ENCODE data around the gene WBP2. TPM values are rescaled to one million over a fixed set of nuclear protein-coding genes. Genes with fewer than 3 reads are reported as not detected.

The WBP2 gene
- total RNA-seq, 1 experiment from 2014 or later: 132 TPM

GRCh38 chr17:75900691-75901533, 45.8 kb upstream of the WBP2 start:
- H3K27ac ChIP-seq (ENCODE audit: low read depth, low read length): no peak overlapping the region; the same call in 1 of the 2 replicates
- BruUV-seq (replicated peaks): no TSS peak
- ChIA-PET CTCF (no interaction called here), POLR2A (no interaction called here), RAD21 (ENCODE audit: low non-redundant PET in 1 of 2, low total read pairs in 2 of 2, uncharacterized antibody in 2 of 2, unreplicated experiment in 2 of 2) (no interaction called here)
- H3K4me2 ChIP-seq (ENCODE audit: low read length): no peak overlapping the region
- intact Hi-C loops (cut with micrococcal nuclease): loop anchor here (10.0 kb wide), 1 partner anchor 204 kb away; the partner anchor contains the start of gene EXOC7
- ATAC-seq: no peak
- peaks cover 18 to 28% of the 10 kb centered on the region in 2 experiments for H3K4me1 ChIP-seq (ENCODE audit: control insufficient read depth in 1 of 2, insufficient read depth in 2 of 2, low read length in 2 of 2)
- H4K20me1 ChIP-seq (ENCODE audit: insufficient read depth): no peaks in the 10 kb centered on the region
- no peak for TF ChIP-seq ELF1 (IDR thresholded peaks at IDR 0.05; ENCODE audit: borderline replicate concordance, low read depth)
- no peak for TF ChIP-seq ATF3 (IDR thresholded peaks at IDR 0.05)
- TF ChIP-seq EGR1 (IDR thresholded peaks at IDR 0.05; ENCODE audit: low read depth): no peak
- TF ChIP-seq EZH2phosphoT487 (IDR thresholded peaks at IDR 0.05; ENCODE audit: borderline replicate concordance): no peak
- no peak for TF ChIP-seq ZNF274 (IDR thresholded peaks at IDR 0.05; ENCODE audit: low read depth, low read length)
- no peak for TF ChIP-seq CEBPB (IDR thresholded peaks at IDR 0.05; ENCODE audit: low read depth)
- TF ChIP-seq YY1 (IDR thresholded peaks at IDR 0.05; ENCODE audit: extremely low read depth, insufficient replicate concordance, low read depth, low read length): no peak
- no peak for TF ChIP-seq REST (IDR thresholded peaks at IDR 0.05; ENCODE audit: low read depth)
- no peak for TF ChIP-seq CBX3 (IDR thresholded peaks at IDR 0.05; ENCODE audit: low read depth)
- TF ChIP-seq, protein P1, sequence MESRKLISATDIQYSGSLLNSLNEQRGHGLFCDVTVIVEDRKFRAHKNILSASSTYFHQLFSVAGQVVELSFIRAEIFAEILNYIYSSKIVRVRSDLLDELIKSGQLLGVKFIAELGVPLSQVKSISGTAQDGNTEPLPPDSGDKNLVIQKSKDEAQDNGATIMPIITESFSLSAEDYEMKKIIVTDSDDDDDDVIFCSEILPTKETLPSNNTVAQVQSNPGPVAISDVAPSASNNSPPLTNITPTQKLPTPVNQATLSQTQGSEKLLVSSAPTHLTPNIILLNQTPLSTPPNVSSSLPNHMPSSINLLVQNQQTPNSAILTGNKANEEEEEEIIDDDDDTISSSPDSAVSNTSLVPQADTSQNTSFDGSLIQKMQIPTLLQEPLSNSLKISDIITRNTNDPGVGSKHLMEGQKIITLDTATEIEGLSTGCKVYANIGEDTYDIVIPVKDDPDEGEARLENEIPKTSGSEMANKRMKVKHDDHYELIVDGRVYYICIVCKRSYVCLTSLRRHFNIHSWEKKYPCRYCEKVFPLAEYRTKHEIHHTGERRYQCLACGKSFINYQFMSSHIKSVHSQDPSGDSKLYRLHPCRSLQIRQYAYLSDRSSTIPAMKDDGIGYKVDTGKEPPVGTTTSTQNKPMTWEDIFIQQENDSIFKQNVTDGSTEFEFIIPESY (IDR thresholded peaks at IDR 0.05; ENCODE audit: extremely low read depth, insufficient replicate concordance, low read length): no peak
- TF ChIP-seq SRF (IDR thresholded peaks at IDR 0.05; ENCODE audit: low read depth): no peak
- TF ChIP-seq POLR2A (IDR thresholded peaks at IDR 0.05; ENCODE audit: borderline replicate concordance, extremely low read depth, insufficient read depth, insufficient read length): no peak
- no peak for TF ChIP-seq EZH2 (IDR thresholded peaks at IDR 0.05)
- TF ChIP-seq RAD21 (IDR thresholded peaks at IDR 0.05; ENCODE audit: low read depth): no peak
- no peak for TF ChIP-seq SIN3A (IDR thresholded peaks at IDR 0.05; ENCODE audit: low read depth)
- TF ChIP-seq, protein P2, sequence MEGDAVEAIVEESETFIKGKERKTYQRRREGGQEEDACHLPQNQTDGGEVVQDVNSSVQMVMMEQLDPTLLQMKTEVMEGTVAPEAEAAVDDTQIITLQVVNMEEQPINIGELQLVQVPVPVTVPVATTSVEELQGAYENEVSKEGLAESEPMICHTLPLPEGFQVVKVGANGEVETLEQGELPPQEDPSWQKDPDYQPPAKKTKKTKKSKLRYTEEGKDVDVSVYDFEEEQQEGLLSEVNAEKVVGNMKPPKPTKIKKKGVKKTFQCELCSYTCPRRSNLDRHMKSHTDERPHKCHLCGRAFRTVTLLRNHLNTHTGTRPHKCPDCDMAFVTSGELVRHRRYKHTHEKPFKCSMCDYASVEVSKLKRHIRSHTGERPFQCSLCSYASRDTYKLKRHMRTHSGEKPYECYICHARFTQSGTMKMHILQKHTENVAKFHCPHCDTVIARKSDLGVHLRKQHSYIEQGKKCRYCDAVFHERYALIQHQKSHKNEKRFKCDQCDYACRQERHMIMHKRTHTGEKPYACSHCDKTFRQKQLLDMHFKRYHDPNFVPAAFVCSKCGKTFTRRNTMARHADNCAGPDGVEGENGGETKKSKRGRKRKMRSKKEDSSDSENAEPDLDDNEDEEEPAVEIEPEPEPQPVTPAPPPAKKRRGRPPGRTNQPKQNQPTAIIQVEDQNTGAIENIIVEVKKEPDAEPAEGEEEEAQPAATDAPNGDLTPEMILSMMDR (IDR thresholded peaks at IDR 0.05 in 2 of 3, conservative IDR thresholded peaks at IDR 0.05 in 1 of 3; ENCODE audit: borderline replicate concordance in 1 of 3, insufficient read depth in 1 of 3, low read depth in 2 of 3, low read length in 2 of 3): no peak
- H3K79me2 ChIP-seq (ENCODE audit: insufficient read depth, low read length): peaks cover 33% of the 10 kb centered on the region
- H3K9me3 ChIP-seq (ENCODE audit: control insufficient read depth in 1 of 2, insufficient read depth in 1 of 2, low read depth in 1 of 2, low read length in 2 of 2): no peaks in the 10 kb centered on the region
- DNase-seq (ENCODE audit: low read depth, low spot score): no peak
- H2AFZ ChIP-seq (ENCODE audit: low read depth, low read length, poor library complexity, severe bottlenecking): no peak overlapping the region
- H3K36me3 ChIP-seq (ENCODE audit: control insufficient read depth in 1 of 2, insufficient read depth in 2 of 2, low read length in 2 of 2): peaks cover 24 to 40% of the 10 kb centered on the region in 2 experiments
- no peaks in the 10 kb centered on the region for H3K27me3 ChIP-seq (ENCODE audit: insufficient read depth, low read length)
- no peak overlapping the region for H3K9ac ChIP-seq (ENCODE audit: low read length)
- no peaks in the 10 kb centered on the region for H3K9me2 ChIP-seq (ENCODE audit: insufficient read depth)
- no peak overlapping the region for H3K4me3 ChIP-seq (replicated peaks in 1 of 2; ENCODE audit: low read depth in 1 of 2, low read length in 2 of 2)

All from HCT116 (cell line).